ENCODE data around the gene SUPT3H. TPM values are rescaled to one million over a fixed set of nuclear protein-coding genes. Genes with fewer than 3 reads are reported as not detected.

The SUPT3H gene
- total RNA-seq, 4 donors from 2014 or later, result 1.6 to 5.6 (median 3.8) TPM

DNA sequence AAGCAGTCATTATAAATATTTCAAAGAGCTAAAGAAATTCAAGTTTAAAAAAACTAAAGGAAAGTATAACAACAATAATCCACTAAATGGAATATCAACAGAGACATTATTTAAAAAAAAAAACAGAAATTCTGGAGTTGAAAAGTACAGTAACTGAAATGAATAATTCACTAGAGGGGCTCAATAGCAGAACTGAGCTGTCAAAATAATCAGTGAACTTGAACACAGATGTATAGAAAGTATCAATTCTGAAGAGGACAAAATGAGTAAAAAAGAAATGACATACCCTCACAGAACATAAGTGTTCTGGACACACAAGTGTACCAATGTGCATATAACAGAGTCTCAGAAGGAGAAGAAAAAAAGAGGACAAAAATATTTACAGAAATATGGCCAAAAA, 241.2 kb downstream of the SUPT3H start:
- intact Hi-C loops (cut with DNase I; ENCODE audit: low total_unique reads), result no loop called here
- TF ChIP-seq POLR2A (IDR thresholded peaks at IDR 0.05), result no peak
- TF ChIP-seq, protein P1, sequence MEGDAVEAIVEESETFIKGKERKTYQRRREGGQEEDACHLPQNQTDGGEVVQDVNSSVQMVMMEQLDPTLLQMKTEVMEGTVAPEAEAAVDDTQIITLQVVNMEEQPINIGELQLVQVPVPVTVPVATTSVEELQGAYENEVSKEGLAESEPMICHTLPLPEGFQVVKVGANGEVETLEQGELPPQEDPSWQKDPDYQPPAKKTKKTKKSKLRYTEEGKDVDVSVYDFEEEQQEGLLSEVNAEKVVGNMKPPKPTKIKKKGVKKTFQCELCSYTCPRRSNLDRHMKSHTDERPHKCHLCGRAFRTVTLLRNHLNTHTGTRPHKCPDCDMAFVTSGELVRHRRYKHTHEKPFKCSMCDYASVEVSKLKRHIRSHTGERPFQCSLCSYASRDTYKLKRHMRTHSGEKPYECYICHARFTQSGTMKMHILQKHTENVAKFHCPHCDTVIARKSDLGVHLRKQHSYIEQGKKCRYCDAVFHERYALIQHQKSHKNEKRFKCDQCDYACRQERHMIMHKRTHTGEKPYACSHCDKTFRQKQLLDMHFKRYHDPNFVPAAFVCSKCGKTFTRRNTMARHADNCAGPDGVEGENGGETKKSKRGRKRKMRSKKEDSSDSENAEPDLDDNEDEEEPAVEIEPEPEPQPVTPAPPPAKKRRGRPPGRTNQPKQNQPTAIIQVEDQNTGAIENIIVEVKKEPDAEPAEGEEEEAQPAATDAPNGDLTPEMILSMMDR (IDR thresholded peaks at IDR 0.05), result no peak
- H3K4me3 ChIP-seq (ENCODE audit: low read depth, poor library complexity, severe bottlenecking), result no peak overlapping the region
- no peak for DNase-seq (ENCODE audit: low spot score in 2 of 2)

DNA sequence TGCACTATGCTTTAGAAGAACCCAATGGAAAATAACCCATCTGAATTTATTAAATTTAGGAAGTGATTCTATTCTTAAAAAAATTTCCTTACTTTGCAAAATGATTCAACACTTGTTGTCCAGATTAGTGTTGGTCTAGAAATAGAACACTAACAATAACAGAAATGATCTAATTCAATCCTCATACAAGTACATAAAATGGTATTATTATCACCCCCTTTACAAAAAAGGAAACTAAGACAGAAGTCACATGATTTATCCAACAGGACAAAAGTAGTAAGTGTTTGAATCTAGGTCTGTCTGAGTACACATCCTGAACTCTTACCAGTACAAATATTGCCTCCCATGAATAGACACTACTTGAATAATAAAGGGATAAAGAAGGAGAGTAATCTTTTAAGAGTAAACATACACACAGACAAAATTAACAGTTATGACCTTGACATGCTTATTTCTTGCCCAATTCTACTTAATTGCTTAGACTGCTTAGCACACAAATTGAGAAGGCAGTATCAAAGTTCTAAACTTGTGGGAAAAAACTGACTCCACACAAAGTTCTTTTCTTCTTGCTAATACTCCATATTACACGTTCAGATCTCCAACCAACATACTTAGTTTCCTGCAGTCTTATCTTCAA, 245.0 kb downstream of the SUPT3H start:
- intact Hi-C loops (cut with DNase I; ENCODE audit: low total_unique reads), result no loop called here
- H3K4me3 ChIP-seq (ENCODE audit: low read depth, poor library complexity, severe bottlenecking), result no peak overlapping the region
- no peak for DNase-seq (ENCODE audit: low spot score in 2 of 2)
- TF ChIP-seq, protein P1 (IDR thresholded peaks at IDR 0.05), result no peak
- no peak for TF ChIP-seq POLR2A (IDR thresholded peaks at IDR 0.05)
- 56 to 71% methylated on average over 1 of the region's 1 CpG for WGBS, 2 donors

GRCh38 chr6:45132059-45132458, 245.7 kb downstream of the SUPT3H start:
- 62 to 87% methylated on average over 1 of the region's 1 CpG for WGBS, 2 donors
- no peak for DNase-seq (ENCODE audit: low spot score in 2 of 2)
- intact Hi-C loops (cut with DNase I; ENCODE audit: low total_unique reads), result no loop called here
- H3K4me3 ChIP-seq (ENCODE audit: low read depth, poor library complexity, severe bottlenecking), result no peak overlapping the region
- no peak for TF ChIP-seq POLR2A (IDR thresholded peaks at IDR 0.05)
- TF ChIP-seq, protein P1 (IDR thresholded peaks at IDR 0.05), result no peak

GRCh38 chr6:45129051-45129450, 248.7 kb downstream of the SUPT3H start:
- TF ChIP-seq, protein P1 (IDR thresholded peaks at IDR 0.05), result no peak
- no peak for TF ChIP-seq POLR2A (IDR thresholded peaks at IDR 0.05)
- intact Hi-C loops (cut with DNase I; ENCODE audit: low total_unique reads), result no loop called here
- H3K4me3 ChIP-seq (ENCODE audit: low read depth, poor library complexity, severe bottlenecking), result no peak overlapping the region
- no peak for DNase-seq (ENCODE audit: low spot score in 2 of 2)
- 88 to 100% methylated on average over 1 of the region's 1 CpG for WGBS, 2 donors

GRCh38 chr6:45127185-45127584, 250.5 kb downstream of the SUPT3H start:
- TF ChIP-seq, protein P1 (IDR thresholded peaks at IDR 0.05), result no peak
- no peak for TF ChIP-seq POLR2A (IDR thresholded peaks at IDR 0.05)
- intact Hi-C loops (cut with DNase I; ENCODE audit: low total_unique reads), result no loop called here
- WGBS, 2 donors, result 92 to 95% methylated on average over 2 of the region's 2 CpGs
- DNase-seq (ENCODE audit: low spot score in 2 of 2), result no peak
- no peak overlapping the region for H3K4me3 ChIP-seq (ENCODE audit: low read depth, poor library complexity, severe bottlenecking)

DNA sequence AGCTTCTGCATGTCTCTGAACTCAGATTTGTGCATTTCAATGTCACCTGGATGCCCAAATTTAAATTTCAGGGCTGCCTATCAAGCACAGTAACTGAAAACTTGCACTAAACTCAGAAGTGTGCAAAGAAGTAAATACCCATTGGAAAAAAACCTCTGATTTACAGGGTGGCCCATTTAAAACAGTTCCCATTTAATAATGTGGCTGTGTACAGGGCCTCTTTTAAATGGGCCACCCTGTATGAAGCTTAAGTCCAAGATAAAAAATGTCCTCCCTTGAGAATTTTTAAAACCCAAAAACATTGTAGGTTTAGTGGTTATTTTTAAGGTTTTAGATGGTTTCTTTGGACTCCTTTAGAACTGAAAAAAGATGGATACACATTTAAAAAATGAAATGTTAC, 251.7 kb downstream of the SUPT3H start:
- intact Hi-C loops (cut with DNase I; ENCODE audit: low total_unique reads), result no loop called here
- TF ChIP-seq, protein P1 (IDR thresholded peaks at IDR 0.05), result no peak
- no peak for TF ChIP-seq POLR2A (IDR thresholded peaks at IDR 0.05)
- no peak for DNase-seq (ENCODE audit: low spot score in 2 of 2)
- H3K4me3 ChIP-seq (ENCODE audit: low read depth, poor library complexity, severe bottlenecking), result no peak overlapping the region

All from lower leg skin (tissue), 4 donors.